GM18526 (cell line): ENCODE data around the gene DPYSL4.

Experiments
- POLR2A ChIP-seq: IDR thresholded peaks from 3 replicates; pipeline ENCODE4 v1.6.1; 2011; ENCODE audit not compliant: insufficient read length; ENCODE audit errors: extremely low read depth

DPYSL4 gene

GRCh38 chr10:132240581-132240980, 53.8 kb downstream of the DPYSL4 start:
- TF ChIP-seq POLR2A: no peak

GRCh38 chr10:132241086-132241485, 54.3 kb downstream of the DPYSL4 start:
- TF ChIP-seq POLR2A: no peak

GRCh38 chr10:132241496-132241895, 54.7 kb downstream of the DPYSL4 start:
- no peak for TF ChIP-seq POLR2A

- no peak for TF ChIP-seq POLR2A
Measured at GRCh38 chr10:132242103-132242840, 55.5 kb downstream of the DPYSL4 start.

- no peak for TF ChIP-seq POLR2A
Measured at GRCh38 chr10:132243141-132243540, 56.4 kb downstream of the DPYSL4 start.

GRCh38 chr10:132243626-132244025, 56.9 kb downstream of the DPYSL4 start:
- TF ChIP-seq POLR2A: no peak

- no peak for TF ChIP-seq POLR2A
Measured at GRCh38 chr10:132245056-132245455, 58.3 kb downstream of the DPYSL4 start.

- TF ChIP-seq POLR2A: no peak
Measured at GRCh38 chr10:132246296-132246695, 59.5 kb downstream of the DPYSL4 start.

- no peak for TF ChIP-seq POLR2A
Measured at GRCh38 chr10:132247943-132248342, 61.2 kb downstream of the DPYSL4 start.

GRCh38 chr10:132248455-132249225, 61.9 kb downstream of the DPYSL4 start:
- TF ChIP-seq POLR2A: no peak

- no peak for TF ChIP-seq POLR2A
Measured at GRCh38 chr10:132249226-132249724, 62.5 kb downstream of the DPYSL4 start.

GRCh38 chr10:132249824-132250375, 63.2 kb downstream of the DPYSL4 start:
- no peak for TF ChIP-seq POLR2A

GRCh38 chr10:132250481-132251475, 64.0 kb downstream of the DPYSL4 start:
- TF ChIP-seq POLR2A: no peak

GRCh38 chr10:132251928-132252327, 65.2 kb downstream of the DPYSL4 start:
- no peak for TF ChIP-seq POLR2A

GRCh38 chr10:132252412-132252811, 65.7 kb downstream of the DPYSL4 start:
- TF ChIP-seq POLR2A: no peak
